Measurements from ENCODE around the gene GSTA2.
"Not testable (repeated sequence)": the region's sequence is repeated elsewhere in the genome, so short reads cannot be mapped to it uniquely, and the experiment has no call there.

The GSTA2 gene

DNA sequence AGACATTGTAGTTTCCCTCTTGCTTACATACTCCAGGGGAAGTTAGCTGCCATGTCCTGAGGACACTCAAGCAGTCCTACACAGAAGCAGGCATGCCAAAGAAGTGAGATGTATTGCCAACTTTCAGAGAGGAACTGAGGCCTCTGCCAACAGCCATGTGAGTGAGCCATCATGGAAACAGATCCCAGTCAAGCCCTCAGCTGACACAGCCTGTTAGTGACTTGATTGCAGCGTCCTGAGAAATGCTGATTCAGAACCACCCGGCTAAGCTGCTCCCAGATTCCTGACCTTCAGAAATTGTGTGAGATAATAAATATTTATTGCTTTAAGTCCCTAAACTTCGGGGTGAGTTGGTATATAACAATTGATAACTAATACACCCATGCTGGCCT, 38.1 kb downstream of the GSTA2 start:
- DNase-seq = no peak

DNA sequence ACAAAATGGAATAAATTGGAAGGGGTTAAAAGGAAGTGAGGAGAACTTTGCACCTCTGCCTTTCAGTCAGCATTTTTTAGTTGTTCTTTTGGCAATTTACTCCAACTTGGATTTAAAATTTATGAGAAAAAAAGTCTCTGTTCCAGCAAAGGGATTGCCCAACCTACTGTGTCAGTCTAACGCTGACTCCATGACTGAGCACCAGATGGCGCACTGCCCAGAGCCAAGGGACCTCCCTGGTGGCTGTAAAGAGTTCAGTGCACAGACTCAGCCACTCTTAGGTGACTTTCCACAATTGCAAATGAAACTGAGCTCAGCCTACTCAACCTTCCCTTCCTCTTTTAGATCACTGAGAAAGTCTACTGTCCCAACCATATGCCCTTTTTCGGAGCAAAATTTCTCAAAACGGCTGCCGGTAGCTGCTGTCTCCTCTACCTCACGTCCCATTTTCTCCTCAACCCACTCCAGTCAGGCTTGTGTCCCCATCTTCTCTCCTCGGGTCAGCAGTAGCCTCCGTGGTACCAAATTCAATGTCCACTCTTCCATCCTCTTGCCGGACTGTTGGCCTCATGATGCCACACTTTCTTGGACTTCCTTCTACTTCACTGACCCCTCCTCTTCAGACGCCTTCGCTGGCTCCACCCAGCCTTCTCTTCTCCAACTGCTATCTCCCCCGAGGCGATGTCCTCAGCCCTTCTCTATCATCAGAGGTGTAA, 38.7 kb downstream of the GSTA2 start:
- no peak for DNase-seq

DNA sequence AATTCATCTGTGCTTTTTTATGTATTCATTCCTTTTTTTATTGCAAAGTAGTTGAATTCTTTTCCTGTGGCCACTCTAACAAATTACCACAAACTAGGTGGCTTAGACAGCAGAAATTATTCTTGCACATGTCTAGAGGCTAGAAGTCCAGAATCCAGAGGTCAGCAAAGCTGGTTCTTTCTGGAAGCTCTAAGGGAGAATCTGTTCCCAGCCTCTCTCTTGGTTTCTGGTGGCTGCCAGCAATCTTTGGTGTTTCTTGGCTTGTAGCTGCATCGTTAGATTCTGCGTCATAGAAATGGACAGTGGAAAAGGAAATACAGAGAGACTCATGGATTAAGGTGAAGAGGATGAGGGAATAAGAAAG, 39.3 kb downstream of the GSTA2 start:
- no peak for DNase-seq

DNA sequence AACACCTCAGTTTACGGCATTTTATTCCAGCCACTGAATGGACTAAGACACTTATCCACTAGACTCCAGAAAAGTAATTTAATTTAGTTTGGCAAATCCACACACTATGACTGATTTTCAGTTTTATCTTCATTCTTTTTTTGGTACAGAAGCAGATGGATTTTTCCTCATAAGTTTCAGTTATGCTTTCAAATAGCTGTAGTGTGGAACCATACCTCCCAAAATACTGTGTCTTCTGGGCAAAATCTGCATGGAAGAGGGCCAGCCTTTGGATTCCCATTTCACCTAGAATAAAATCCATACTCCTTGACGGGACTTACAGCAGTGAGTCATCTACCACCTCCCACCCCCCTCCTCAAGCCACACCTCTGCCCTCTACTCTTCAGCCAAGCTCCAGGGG, 43.0 kb downstream of the GSTA2 start:
- DNase-seq = no peak

DNA sequence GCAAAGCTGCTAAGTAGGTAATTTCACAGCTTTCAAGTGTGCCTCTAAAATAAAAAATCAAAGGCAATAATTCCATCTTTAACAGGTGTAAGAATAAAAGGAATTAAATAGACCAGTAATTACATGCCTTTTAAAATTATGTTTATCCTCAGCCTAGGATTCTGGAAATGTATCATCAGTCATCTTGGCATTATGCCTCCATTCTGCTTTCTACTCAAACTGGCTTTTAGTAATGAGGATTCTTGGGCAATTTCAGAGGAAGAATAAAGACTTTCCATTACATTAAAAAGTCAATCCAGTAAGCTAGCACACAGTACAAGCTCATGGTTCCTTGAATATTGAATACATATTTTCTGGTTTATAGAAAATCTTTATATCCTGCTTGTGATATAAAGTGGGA, 44.7 kb downstream of the GSTA2 start:
- DNase-seq = no peak

DNA sequence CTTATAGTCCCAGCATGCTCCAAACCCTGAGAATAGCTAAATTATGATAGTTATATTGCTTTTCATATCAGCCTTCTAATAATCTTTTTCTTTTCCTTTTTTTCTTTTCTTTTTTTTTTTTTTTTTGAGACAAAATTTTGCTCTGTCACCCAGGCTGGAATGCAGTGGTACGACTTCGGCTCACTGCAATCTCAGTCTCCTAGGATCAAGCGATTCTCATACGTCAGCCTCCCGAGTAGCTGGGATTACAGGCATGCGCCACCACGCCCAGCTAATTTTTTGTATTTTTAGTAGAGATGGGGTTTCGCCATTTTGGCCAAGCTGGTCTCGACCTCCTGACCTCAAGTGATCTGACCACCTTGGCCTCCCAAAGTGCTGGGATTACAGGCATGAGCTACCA, 48.5 kb downstream of the GSTA2 start:
- DNase-seq = not testable (repeated sequence)

DNA sequence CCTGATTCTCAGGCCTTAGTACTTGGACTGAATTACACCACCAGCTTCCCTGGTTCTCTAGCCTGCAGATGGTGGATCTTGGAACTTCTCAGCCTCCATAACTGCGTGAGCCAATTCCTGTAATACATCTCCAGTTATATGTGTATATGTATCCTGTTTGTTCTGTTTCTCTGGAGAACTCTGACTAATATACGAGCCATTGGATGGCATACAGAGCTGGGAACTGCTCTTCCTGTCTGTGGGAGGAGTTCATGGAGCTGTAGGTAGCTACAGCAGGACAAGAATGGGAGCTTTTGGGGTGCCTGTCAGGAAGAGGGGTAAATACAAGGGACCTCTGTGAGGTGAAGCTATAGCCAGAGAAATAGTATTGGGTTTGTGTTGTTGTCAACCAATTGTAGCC, 51.1 kb downstream of the GSTA2 start:
- no peak for DNase-seq

DNA sequence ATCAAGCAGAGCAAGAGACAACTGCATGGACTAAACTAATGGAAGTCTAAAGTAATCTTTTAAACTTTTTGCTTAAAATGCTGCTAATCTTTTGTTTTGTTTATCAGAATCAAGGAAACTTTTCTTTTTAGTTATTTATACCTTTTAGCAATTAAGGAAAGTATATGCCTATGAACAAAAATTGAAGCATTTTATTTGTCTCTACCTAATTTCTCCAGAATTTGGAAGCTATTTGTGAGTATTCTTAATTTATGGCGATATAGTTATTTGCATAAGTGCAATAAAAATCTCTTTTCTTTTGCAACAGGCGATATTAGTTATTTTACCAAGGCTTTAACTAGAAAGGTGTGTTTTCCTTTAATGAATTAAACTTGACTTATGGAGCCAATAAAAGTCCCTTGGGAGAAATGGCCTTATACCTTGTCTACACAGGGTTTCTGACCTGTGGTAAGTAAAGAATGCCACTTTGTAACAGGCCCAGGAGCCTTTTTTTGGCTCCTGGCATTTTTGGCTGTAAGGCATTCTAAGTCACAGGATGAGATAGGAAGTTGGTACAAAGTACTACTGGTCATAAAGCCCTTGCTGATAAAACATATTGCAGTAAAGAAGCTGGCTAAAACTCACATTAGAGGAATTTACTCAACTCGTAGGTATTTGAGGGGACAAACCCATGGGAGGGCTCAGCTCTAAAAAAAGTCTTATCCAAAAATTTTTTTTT, 55.2 kb downstream of the GSTA2 start:
- no peak for DNase-seq

DNA sequence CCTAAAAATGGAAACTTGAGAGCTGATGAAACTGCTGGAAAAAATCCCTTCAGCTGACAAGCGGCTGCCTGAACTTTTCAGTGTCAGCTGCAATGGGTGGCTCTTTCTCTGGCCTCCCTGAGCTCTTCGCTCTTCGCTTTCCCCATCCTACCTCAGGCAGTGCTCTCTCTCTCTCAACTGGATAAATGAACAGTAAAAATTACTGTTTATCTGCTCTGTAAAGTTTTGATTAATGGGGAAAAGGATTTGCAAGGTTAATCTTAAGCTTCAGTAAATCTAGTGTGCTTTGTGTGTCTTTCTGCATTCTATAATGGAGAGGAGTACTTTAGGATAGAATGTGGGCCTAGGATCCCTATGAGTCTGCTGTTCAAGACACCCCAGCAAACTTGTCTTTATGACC, 57.3 kb downstream of the GSTA2 start:
- no peak for DNase-seq

DNA sequence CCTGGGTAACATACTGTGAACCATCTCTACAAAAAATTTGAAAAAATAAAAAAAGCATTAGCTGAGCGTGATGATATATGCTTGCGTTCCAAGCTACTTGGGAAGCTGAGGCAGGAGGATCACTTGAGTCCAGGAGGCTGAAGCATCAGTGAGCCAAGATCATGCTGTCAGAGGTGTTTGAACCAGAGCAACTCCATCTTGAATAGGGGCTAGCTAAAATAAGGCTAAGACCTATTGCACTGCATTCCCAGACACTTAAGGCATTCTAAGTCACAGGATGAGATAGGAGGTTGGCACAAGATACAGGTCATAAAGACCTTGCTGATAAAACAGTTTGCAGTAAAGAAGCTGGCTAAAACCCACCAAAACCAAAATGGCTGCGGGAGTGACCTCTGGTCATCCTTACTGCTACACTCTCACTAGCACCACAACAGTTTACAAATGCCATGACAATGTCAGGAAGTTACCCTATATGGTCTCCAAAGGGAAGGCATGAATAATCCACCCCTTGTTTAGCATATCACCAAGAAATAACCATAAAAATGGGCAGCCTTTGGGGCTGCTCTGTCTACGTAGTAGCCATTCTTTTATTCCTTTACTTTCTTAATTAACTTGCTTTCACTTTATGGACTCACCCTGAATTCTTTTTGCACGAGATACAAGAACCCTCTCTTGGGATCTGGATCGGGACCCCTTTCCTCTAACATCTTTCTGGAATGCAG, 58.3 kb downstream of the GSTA2 start:
- DNase-seq = not testable (repeated sequence)

DNA sequence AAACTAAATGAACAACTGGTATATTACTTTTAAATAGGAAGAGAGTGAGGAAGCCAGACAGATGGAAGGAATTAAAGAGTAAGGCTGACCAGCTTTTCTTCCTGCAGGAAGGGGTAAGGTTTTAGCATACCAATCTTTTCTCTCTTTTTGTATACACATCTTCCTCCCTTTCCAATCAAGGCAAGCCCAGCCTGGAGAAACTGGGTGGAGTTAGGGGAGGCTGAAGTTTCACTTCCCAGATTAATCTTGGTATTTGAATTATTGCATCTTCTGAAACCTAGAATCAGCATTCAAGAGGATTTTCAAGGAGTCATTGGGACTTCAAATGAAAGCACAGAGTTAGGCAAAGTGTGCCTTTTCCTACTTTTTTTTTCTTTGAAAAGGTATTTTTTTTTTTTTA, 59.2 kb downstream of the GSTA2 start:
- no peak for DNase-seq
